HG02884 (cell line): ENCODE data around the gene SLC44A1.
A peak's percentile ranks its signal among the peaks of the same experiment; 100 is the strongest.

ENCODE experiments used
- ATAC-seq: cut with Tn5 transposase; IDR thresholded peaks from one replicate; pipeline ENCODE4 v1.9.1; 2021; ENCODE audit warnings: mild to moderate bottlenecking, moderate library complexity; ENCODE audit not compliant: unreplicated experiment

SLC44A1 gene

DNA sequence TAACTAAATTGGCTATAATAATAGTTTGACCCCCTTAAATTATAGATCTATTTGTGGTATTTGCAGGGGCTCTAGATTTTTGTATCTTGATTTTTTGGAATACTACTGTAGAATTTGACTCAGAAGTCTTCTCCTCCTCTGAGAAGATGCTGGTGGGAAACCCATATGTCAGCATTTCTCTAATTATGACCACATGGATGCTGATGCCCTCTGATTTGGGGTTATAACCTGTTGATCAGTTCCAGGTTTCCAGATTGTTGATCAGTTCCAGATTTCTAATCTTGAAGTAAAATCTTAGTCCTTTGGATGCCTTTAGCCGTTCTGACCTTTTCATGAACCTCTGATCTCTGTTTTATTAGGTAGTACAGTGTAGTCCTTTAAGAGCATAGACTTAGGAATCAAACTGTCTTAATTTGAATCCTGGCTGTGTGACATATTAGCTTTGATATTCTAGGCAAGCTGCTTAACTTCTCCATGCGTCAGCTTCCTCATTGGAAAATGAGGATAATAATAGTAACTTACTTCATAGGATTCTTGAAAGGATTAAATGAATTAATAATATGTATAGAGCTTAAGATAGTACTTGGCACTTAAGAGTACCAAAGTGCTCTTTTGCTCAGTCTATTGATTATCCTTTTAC lies 211.5 kb downstream of the SLC44A1 start:
- ATAC-seq = no peak

DNA sequence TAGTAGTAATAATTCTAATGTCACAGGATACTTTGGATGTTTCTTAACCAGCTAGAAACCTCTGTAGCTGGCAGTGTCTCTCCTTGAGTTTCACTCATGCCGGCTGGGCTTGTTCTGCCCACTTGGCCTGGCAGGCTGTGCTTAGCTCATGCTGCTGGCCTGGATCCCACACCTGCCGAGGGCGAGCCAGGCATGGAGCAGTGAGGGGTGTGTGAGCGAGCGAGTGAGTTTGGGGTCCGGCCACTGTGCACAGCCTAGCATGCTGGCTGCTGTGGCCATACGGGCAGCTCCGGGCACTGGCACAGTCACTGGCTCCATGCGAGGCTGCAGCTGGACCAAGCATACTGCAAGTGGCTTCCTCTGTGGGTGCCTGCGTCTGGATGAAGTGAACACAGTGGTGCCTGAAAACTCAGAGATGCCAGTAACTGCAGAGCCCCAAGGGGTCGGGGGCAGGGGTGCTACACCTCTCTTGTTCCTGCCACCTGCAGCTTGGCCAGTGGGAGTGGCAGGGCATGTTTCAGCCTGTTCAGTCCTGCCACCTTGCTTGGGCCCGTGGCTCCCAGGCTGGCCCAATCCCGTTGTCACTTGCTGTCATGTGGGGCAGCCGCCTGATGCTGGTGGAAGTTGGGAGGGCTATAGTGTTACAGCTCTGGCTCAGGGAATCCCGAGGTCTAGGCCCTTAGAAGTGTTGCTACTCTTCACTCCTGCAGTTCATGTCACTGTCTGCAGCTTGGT lies 213.3 kb downstream of the SLC44A1 start:
- ATAC-seq = no peak

DNA sequence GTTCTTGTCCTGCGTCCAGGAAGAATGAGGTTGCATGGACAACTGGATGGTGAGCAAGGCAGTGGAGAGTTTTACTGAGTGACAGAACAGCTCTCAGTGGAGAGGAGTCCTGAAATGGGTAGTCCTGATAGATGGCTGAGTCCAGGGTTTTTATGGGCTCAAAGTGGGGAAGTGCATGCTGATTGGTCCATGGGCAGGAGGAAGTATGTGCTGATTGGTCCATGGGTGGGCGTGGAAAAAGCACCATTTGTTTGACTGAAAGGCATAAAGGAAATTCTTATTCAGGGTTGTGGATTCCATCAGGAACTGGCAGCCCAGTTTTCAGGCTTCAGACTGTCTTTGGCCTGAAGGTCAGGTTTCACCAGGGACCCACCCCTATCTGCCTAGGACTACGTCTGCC lies 214.0 kb downstream of the SLC44A1 start:
- ATAC-seq = no peak

- ATAC-seq = no peak
These were observed 214.9 kb downstream of the SLC44A1 start for GRCh38 chr9:105459336-105459735.

GRCh38 chr9:105466898-105467455 lies 222.5 kb downstream of the SLC44A1 start:
- ATAC-seq = no peak

- ATAC-seq = no peak
These were observed 224.4 kb downstream of the SLC44A1 start for GRCh38 chr9:105468875-105469274.

GRCh38 chr9:105473221-105473620 lies 228.8 kb downstream of the SLC44A1 start:
- no peak for ATAC-seq

DNA sequence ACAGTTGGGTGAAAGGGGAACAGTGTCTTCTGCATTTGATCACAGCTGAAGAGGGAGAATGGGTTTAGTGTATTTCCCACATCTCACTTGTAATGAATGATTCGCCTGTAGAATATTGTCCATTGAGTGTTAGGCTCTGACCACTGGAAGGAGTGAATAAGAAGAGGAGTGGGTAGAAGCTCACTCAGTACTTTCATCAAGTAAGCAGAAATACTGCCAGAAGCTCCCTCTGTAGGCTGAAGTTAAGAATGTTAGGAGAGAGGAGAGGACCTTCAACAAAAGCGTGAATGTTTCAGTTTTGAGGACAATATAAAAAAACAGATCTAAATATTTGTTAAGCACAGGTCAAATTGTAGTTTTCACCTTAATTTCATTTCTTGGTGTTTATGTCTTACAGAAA lies 230.9 kb downstream of the SLC44A1 start:
- no peak for ATAC-seq

- no peak for ATAC-seq
These were observed 235.4 kb downstream of the SLC44A1 start for GRCh38 chr9:105479846-105480245.

DNA sequence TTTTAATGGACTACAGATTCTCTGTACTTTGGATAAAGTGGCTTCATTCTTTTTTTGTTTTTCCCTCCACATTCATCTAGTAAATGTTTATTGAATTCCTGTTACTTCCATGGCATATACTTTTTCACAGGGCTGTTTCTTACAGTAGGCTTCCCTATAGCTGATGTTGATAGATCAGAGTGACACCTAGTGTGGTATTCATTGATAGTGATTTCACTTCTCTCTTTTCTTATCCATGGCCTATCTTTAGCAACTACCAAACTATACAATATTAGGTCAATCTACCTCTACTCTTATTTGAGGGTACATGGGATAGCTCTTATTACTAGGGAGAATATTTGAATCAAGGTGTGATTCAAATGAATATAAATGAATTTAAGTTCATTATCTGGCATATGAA lies 239.2 kb downstream of the SLC44A1 start:
- peak; percentile 78 for ATAC-seq

- no peak for ATAC-seq
These were observed 239.8 kb downstream of the SLC44A1 start for GRCh38 chr9:105484226-105484625.

- no peak for ATAC-seq
These were observed 240.7 kb downstream of the SLC44A1 start for GRCh38 chr9:105485131-105485530.
